Esophagus (tissue), 2 donors: Measurements from ENCODE around the gene TAGAP. TPM values are rescaled to one million over a fixed set of nuclear protein-coding genes. Genes with fewer than 3 reads are reported as not detected.
A peak's percentile ranks its signal among the peaks of the same experiment; 100 is the strongest.

Experiments used
- H3K27ac ChIP-seq, 2 donors: one replicate each; pipeline ENCODE4 v1.5.1; 2013; ENCODE audit warnings: low read depth in 2 of 2, mild to moderate bottlenecking in 2 of 2, inconsistent platforms in 1 of 2, low read length in 1 of 2, moderate library complexity in 1 of 2
- H3K27me3 ChIP-seq, 2 donors: one replicate each; pipeline ENCODE4 v1.6.1; 2013; ENCODE audit warnings: low read length in 2 of 2, control low read depth in 1 of 2, mild to moderate bottlenecking in 1 of 2; ENCODE audit not compliant: insufficient read depth in 2 of 2, control insufficient read depth in 1 of 2
- H3K36me3 ChIP-seq, 2 donors: one replicate each; pipeline ENCODE4 v1.6.1; 2013; ENCODE audit warnings: low read length in 1 of 2; ENCODE audit not compliant: control insufficient read depth in 2 of 2, insufficient read depth in 2 of 2
- H3K4me1 ChIP-seq, 2 donors: one replicate each; pipeline ENCODE4 v1.6.1; 2013; ENCODE audit warnings: low read length in 1 of 2; ENCODE audit not compliant: control insufficient read depth in 2 of 2, insufficient read depth in 2 of 2
- H3K4me3 ChIP-seq, 2 donors: one replicate each; pipeline ENCODE4 v1.5.1; 2013; ENCODE audit warnings: low read length in 2 of 2, mild to moderate bottlenecking in 2 of 2, low read depth in 1 of 2, moderate library complexity in 1 of 2
- H3K9me3 ChIP-seq, 2 donors: one replicate each; pipeline ENCODE4 v1.6.1; 2013; ENCODE audit warnings: mild to moderate bottlenecking in 2 of 2, low read depth in 1 of 2, low read length in 1 of 2, moderate library complexity in 1 of 2; ENCODE audit not compliant: control insufficient read depth in 2 of 2, insufficient read depth in 1 of 2
- WGBS, 2 donors: extraction: QIAGEN DNeasy Blood & Tissue Kit; methylation state at CpG; one replicate each; pipeline ENCODE4 v1.1.7; 2013; 5-methylcytosine and 5-hydroxymethylcytosine counted together
- polyA plus RNA-seq, 2 donors: library from polyadenylated mRNA; stranded (reverse); fragments of 200-250 nt; gene quantifications; one replicate each; pipeline ENCODE4 v1.2.3, GENCODE V29; 2013
- donor health status: healthy with polysubstance abuse.
- donor health status: Bipolar disorder and iron deficiency.

Gene TAGAP
- polyA plus RNA-seq, 2 donors = 0.59 to 0.76 TPM

- WGBS, 2 donors = 70 to 78% methylated on average over 3 of the region's 3 CpGs
- no peaks in the 10 kb centered on the region for H3K27me3 ChIP-seq
- H3K27ac ChIP-seq = peak overlapping the region in 1 of 2 donors; percentile 41
- no peak overlapping the region for H3K4me3 ChIP-seq
- no peaks in the 10 kb centered on the region for H3K36me3 ChIP-seq
- H3K4me1 ChIP-seq = no peaks in the 10 kb centered on the region
- H3K9me3 ChIP-seq = no peaks in the 10 kb centered on the region
Observed at GRCh38 chr6:159062564-159062945, 17.8 kb upstream of the TAGAP start.

- WGBS, 2 donors = 73 to 80% methylated on average over 10 of the region's 10 CpGs
- Histone ChIP-seq H3K4me1 (no peaks in the 10 kb centered on the region), H3K36me3 (no peaks in the 10 kb centered on the region), H3K4me3 (no peak overlapping the region), H3K27ac (peak overlapping the region; percentile 59), H3K27me3 (no peaks in the 10 kb centered on the region), H3K9me3 (no peaks in the 10 kb centered on the region)
Observed at GRCh38 chr6:159061805-159062563, 17.2 kb upstream of the TAGAP start.

- 86% methylated on average over 7 of the region's 7 CpGs for WGBS, 2 donors
- Histone ChIP-seq H3K9me3 (no peaks in the 10 kb centered on the region), H3K27ac (no peak overlapping the region), H3K4me1 (no peaks in the 10 kb centered on the region), H3K27me3 (no peaks in the 10 kb centered on the region), H3K36me3 (no peaks in the 10 kb centered on the region), H3K4me3 (no peak overlapping the region)
Observed at GRCh38 chr6:159061146-159061545, 16.4 kb upstream of the TAGAP start.

- Histone ChIP-seq H3K27ac (no peak overlapping the region), H3K36me3 (no peaks in the 10 kb centered on the region), H3K4me3 (no peak overlapping the region), H3K9me3 (no peaks in the 10 kb centered on the region), H3K27me3 (no peaks in the 10 kb centered on the region), H3K4me1 (no peaks in the 10 kb centered on the region)
- 92 to 94% methylated on average over 7 of the region's 7 CpGs for WGBS, 2 donors
Observed at GRCh38 chr6:159059885-159060506, 15.2 kb upstream of the TAGAP start.

GRCh38 chr6:159059141-159059540 is 14.3 kb upstream of the TAGAP start:
- no peak overlapping the region for H3K27ac ChIP-seq
- WGBS, 2 donors = 74 to 75% methylated on average over 3 of the region's 3 CpGs
- H3K4me1 ChIP-seq = no peaks in the 10 kb centered on the region

GRCh38 chr6:159056899-159057298 is 12.1 kb upstream of the TAGAP start:
- WGBS, 2 donors = 67 to 69% methylated on average over 6 of the region's 6 CpGs
- no peaks in the 10 kb centered on the region for H3K4me1 ChIP-seq
- H3K9me3 ChIP-seq = no peaks in the 10 kb centered on the region
- H3K36me3 ChIP-seq = no peaks in the 10 kb centered on the region
- no peak overlapping the region for H3K27ac ChIP-seq
- H3K4me3 ChIP-seq = no peak overlapping the region
- H3K27me3 ChIP-seq = no peaks in the 10 kb centered on the region

More at GRCh38 chr6:159059141-159059540, 14.3 kb upstream of the TAGAP start:
- Histone ChIP-seq H3K36me3 (no peaks in the 10 kb centered on the region), H3K27me3 (no peaks in the 10 kb centered on the region), H3K4me3 (no peak overlapping the region), H3K9me3 (no peaks in the 10 kb centered on the region)

- Histone ChIP-seq H3K27ac (no peak overlapping the region), H3K9me3 (no peaks in the 10 kb centered on the region), H3K4me1 (no peaks in the 10 kb centered on the region), H3K36me3 (no peaks in the 10 kb centered on the region), H3K4me3 (no peak overlapping the region), H3K27me3 (no peaks in the 10 kb centered on the region)
- WGBS, 2 donors = 27 to 50% methylated on average over 2 of the region's 2 CpGs
Observed at GRCh38 chr6:159056432-159056831, 11.6 kb upstream of the TAGAP start.

GRCh38 chr6:159056003-159056402 is 11.2 kb upstream of the TAGAP start:
- 37 to 50% methylated on average over 3 of the region's 3 CpGs for WGBS, 2 donors
- H3K27ac ChIP-seq = no peak overlapping the region
- no peaks in the 10 kb centered on the region for H3K27me3 ChIP-seq
- H3K9me3 ChIP-seq = no peaks in the 10 kb centered on the region
- no peaks in the 10 kb centered on the region for H3K4me1 ChIP-seq
- no peaks in the 10 kb centered on the region for H3K36me3 ChIP-seq
- no peak overlapping the region for H3K4me3 ChIP-seq

GRCh38 chr6:159053781-159054398 is 9.1 kb upstream of the TAGAP start:
- no peak overlapping the region for H3K27ac ChIP-seq
- no peaks in the 10 kb centered on the region for H3K27me3 ChIP-seq
- no peaks in the 10 kb centered on the region for H3K4me1 ChIP-seq
- H3K9me3 ChIP-seq = no peaks in the 10 kb centered on the region
- no peak overlapping the region for H3K4me3 ChIP-seq
- no peaks in the 10 kb centered on the region for H3K36me3 ChIP-seq
- 84 to 85% methylated on average over 12 of the region's 12 CpGs for WGBS, 2 donors
